Measurements from ENCODE around the gene ZMYM2.
"Not testable (repeated sequence)": the region's sequence is repeated elsewhere in the genome, so short reads cannot be mapped to it uniquely, and the experiment has no call there.

Gene ZMYM2

GRCh38 chr13:20037908-20038307, 79.4 kb downstream of the ZMYM2 start:
- intact Hi-C loops (cut with DNase I): no loop called here

GRCh38 chr13:20042603-20043002, 84.1 kb downstream of the ZMYM2 start:
- intact Hi-C loops (cut with DNase I); DNase-seq: not testable (repeated sequence)

More at GRCh38 chr13:20037908-20038307, 79.4 kb downstream of the ZMYM2 start:
- no peak for DNase-seq

GRCh38 chr13:20043207-20043925, 84.8 kb downstream of the ZMYM2 start:
- DNase-seq: peak in 1 of 10 donors; percentile 57

GRCh38 chr13:20044086-20044485, 85.6 kb downstream of the ZMYM2 start:
- intact Hi-C loops (cut with DNase I): no loop called here

More at GRCh38 chr13:20043207-20043925, 84.8 kb downstream of the ZMYM2 start:
- intact Hi-C loops (cut with DNase I): no loop called here

GRCh38 chr13:20045950-20046548, 87.5 kb downstream of the ZMYM2 start:
- no peak for DNase-seq
- intact Hi-C loops (cut with DNase I): no loop called here

More at GRCh38 chr13:20044086-20044485, 85.6 kb downstream of the ZMYM2 start:
- peak in 1 of 10 donors; percentile 57 for DNase-seq

DNA sequence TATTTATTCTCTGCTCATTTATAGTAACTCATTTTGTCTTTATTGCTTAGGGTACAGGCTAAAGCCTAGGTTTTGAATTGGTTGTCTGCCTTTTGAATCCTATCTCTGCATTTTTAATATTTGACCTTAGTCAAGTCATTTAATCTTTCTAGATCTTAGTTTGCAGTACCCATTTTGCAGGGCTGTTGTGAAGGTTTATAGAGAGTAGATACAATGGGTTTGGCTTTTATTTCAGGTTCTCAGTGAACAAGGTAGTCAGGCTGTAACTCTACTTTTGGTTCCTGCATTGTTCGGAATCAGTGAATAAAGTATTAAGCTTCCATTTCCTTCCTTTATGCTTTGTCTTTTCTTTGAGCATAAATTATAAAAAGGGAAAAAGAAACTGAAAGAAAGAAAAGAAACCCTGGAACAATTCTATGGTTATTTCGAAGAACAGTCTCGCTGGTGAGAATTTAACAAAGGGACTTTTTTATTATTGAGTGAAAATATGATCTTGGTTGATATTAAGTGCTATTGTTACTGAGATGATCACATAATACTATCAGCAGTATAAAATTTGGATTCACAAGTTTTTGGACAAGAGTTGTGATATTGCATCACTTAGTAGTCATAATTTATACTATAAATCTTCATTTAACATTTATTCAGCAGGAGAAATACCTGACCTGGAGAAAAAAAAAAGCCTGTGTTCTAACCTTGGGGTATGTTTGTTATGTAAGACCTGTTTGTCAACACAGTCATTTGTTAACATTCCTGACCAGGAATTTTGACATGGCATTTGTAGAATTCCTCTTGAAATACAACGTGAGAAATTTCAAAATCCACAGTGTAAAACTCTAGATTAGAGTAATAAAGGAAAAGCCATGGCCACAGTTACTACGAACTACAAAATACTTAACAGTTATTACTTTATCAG, 91.3 kb downstream of the ZMYM2 start:
- DNase-seq: no peak
- intact Hi-C loops (cut with DNase I): no loop called here

DNA sequence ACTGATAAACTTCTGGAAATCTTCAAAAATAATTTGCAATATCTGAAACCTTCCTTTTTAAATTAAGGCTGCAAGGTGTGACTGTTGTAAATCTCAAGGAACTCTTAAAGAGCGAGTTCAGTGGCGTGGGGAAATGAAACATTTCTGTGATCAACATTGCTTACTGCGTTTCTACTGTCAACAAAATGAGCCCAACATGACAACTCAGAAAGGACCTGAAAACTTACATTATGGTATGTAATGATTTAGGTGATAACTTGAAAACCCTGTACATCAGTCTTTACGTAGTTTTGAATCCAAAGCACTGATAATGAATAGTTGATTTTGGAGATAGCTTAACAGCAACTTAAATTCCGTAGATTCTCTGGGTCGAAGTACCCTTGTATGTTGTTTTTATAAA, 92.8 kb downstream of the ZMYM2 start:
- no peak for DNase-seq
- intact Hi-C loops (cut with DNase I): no loop called here

GRCh38 chr13:20053016-20053415, 94.5 kb downstream of the ZMYM2 start:
- intact Hi-C loops (cut with DNase I): no loop called here

GRCh38 chr13:20053891-20054290, 95.4 kb downstream of the ZMYM2 start:
- intact Hi-C loops (cut with DNase I): no loop called here
- DNase-seq: no peak

More at GRCh38 chr13:20053016-20053415, 94.5 kb downstream of the ZMYM2 start:
- no peak for DNase-seq

GRCh38 chr13:20054586-20054985, 96.1 kb downstream of the ZMYM2 start:
- no peak for DNase-seq
- intact Hi-C loops (cut with DNase I): no loop called here

DNA sequence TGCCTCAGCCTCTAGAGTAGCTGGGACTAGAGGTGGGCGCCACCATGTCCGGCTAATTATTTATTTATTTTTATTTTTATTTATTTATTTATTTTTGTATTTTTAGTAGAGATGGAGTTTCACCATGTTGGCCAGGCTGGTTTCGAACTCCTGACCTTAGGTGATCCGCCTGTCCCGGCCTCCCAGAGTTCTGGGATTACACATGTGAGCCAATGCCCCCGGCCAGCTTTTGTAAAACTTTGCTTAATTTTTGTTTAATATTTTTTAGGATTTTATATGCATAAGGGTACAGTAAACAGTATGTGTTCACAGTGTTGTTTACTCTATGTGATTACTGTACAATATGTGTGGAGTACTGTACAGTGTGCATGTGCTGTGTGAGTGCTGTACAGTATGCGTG, 98.7 kb downstream of the ZMYM2 start:
- peak in 1 of 10 donors; percentile 60 for DNase-seq
- intact Hi-C loops (cut with DNase I): no loop called here

GRCh38 chr13:20057963-20058362, 99.4 kb downstream of the ZMYM2 start:
- no peak for DNase-seq
- intact Hi-C loops (cut with DNase I): no loop called here

GRCh38 chr13:20058476-20058875, 99.9 kb downstream of the ZMYM2 start:
- no peak for DNase-seq
- intact Hi-C loops (cut with DNase I): no loop called here

DNA sequence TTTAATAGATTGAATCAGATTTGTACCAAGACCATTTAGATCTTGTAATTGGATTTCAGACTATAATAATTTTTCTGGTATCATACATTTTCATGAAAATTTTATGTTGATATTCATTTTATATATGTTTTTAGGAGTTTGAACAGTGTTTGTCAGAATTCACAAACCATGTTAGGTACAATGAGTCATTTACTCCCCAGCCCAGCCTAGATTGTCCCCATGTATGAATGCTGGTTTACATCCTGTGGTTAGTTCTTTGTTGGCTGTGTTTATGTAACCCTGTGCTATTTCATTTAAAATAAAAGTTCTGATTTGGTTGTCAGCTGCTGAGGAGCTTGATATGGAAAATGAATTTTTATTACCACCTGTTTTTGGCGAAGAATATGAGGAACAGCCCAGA, 105.6 kb downstream of the ZMYM2 start:
- no peak for DNase-seq
- intact Hi-C loops (cut with DNase I): no loop called here

DNA sequence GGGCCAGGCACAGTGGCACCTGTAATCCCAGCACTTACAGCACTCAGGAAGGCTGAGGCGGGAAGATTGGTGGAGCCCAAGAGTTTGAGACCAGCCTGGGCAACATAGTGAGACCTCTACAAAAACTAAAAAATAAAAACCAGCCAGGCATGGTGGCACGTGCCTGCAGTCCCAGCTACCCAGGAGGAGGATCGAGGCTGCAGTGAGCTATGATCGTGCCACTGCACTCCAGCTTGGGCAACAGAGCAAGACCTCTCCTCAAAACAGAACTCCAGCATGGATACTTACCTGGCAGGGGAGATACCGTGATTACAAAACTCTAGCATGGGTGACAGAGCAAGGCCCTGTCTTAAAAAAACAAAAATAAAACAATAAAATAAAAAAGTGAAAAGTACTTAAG, 107.0 kb downstream of the ZMYM2 start:
- DNase-seq: no peak
- intact Hi-C loops (cut with DNase I): no loop called here

- intact Hi-C loops (cut with DNase I): no loop called here
- no peak for DNase-seq
Measured at GRCh38 chr13:20069956-20070355, 111.4 kb downstream of the ZMYM2 start.

GRCh38 chr13:20073775-20074174, 115.2 kb downstream of the ZMYM2 start:
- intact Hi-C loops (cut with DNase I): no loop called here
- no peak for DNase-seq

DNA sequence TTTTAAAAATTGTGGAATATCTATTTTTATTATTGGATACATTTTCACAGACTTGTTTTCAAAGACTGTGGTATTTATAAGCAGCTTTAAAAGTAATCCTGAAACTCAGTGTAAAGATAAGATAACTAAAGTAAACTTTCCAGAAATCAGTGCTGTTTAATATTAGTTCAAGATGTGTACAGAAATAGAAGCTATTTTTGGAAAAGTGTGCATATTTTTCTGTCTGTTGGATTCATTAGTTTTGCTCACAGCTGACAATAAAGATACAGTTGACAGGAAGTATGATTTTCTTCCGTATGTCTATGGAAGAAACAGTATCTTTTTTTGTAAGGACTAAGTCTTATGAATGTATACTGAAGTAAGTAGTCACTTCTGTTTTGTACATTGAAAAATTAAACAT, 116.4 kb downstream of the ZMYM2 start:
- DNase-seq: no peak

GRCh38 chr13:20077086-20077485, 118.6 kb downstream of the ZMYM2 start:
- intact Hi-C loops (cut with DNase I): no loop called here

More for the DNA sequence above, 116.4 kb downstream of the ZMYM2 start:
- intact Hi-C loops (cut with DNase I): no loop called here

DNA sequence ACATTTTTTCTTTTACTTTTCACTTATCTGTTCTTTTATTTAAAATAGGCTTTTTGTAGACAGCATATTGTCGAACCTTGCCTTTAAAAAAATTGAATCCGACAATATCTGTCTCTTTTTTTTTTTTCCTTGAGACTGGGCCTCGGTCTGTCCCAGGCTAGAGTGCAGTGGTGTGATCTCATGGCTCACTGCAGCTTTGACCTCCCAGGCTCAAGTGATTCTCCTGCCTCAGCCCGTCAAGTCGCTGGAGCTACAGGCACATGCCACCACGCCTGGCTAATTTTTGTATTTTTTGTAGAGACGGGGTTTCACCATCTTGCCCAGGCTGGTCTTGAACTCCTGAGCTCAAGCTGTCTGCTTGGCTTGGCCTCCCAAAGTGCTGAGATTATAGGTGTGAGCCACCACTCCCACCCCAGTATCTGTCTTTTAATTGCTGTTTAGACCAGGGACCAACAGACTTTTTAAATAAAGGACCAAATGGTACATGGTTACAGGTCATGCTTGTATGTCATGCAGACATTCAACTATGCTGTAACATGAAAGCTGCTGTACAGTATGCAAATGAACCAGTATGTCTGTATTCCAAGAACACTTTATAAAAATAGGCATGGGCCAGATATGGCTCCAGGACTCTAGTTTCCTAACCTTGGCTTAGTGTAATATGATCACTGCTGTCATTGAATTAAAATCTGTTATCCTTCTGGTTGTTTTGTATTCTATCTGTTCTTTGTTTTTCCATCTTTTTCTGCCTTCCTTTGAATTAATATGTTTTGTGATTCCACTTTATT, 122.0 kb downstream of the ZMYM2 start:
- no peak for DNase-seq
- intact Hi-C loops (cut with DNase I): no loop called here

More at GRCh38 chr13:20077086-20077485, 118.6 kb downstream of the ZMYM2 start:
- DNase-seq: no peak
